SKM-1 (cell line): Measurements from ENCODE around the gene SRSF1.

Source experiments
- DNase-seq: peaks from one replicate; lab custom pipeline; 2025; ENCODE audit not compliant: unreplicated experiment; lab: John Stamatoyannopoulos, UW

SRSF1 gene

GRCh38 chr17:58019521-58019920, 12.5 kb upstream of the SRSF1 start:
- DNase-seq: no peak

- no peak for DNase-seq
Observed at GRCh38 chr17:58019039-58019438, 12.0 kb upstream of the SRSF1 start.

GRCh38 chr17:58010067-58010799, 3.2 kb upstream of the SRSF1 start:
- no peak for DNase-seq

GRCh38 chr17:58007781-58008706, 998 bp upstream of the SRSF1 start:
- no peak for DNase-seq

- DNase-seq: peak; percentile 64
Observed at GRCh38 chr17:58006560-58006923, 504 bp downstream of the SRSF1 start.

GRCh38 chr17:58005728-58006559, 1.1 kb downstream of the SRSF1 start:
- DNase-seq: no peak

- DNase-seq: no peak
Observed at GRCh38 chr17:58005031-58005727, 1.9 kb downstream of the SRSF1 start.

- DNase-seq: no peak
Observed at GRCh38 chr17:58004060-58004459, 3.0 kb downstream of the SRSF1 start.

- no peak for DNase-seq
Observed at GRCh38 chr17:58002973-58003372, 4.1 kb downstream of the SRSF1 start.

GRCh38 chr17:58002154-58002948, 4.7 kb downstream of the SRSF1 start:
- no peak for DNase-seq

GRCh38 chr17:58001461-58002124, 5.5 kb downstream of the SRSF1 start:
- DNase-seq: no peak

GRCh38 chr17:57999496-58000017, 7.5 kb downstream of the SRSF1 start:
- peak; percentile 67 for DNase-seq

GRCh38 chr17:57999010-57999495, 8.0 kb downstream of the SRSF1 start:
- DNase-seq: no peak

GRCh38 chr17:57997085-57997809, 9.8 kb downstream of the SRSF1 start:
- DNase-seq: no peak

- DNase-seq: peak; percentile 70
Observed at GRCh38 chr17:57995076-57995956, 11.7 kb downstream of the SRSF1 start.

- DNase-seq: no peak
Observed at GRCh38 chr17:57994436-57994835, 12.6 kb downstream of the SRSF1 start.
